Tibial artery (tissue), 4 donors: ENCODE data around the gene FBXO44.

Experiments used
- DNase-seq, 2 donors: peaks; one replicate each; pipeline ENCODE4 v3.0.0-alpha.2; 2019
- H3K27ac ChIP-seq, 2 donors: fragments of 200-600 bp; sonication (generic) in 1 of 2; 1 replicate in 1 of 2; 2 replicates in 1 of 2; pipeline ENCODE4 v1.5.1; 2018 to 2019; ENCODE audit warnings: mild to moderate bottlenecking in 1 of 2
- H3K27me3 ChIP-seq, 2 donors: fragments of 200-600 bp; sonication (generic) in 1 of 2; one replicate each; pipeline versions ENCODE4 v1.5.1 to v1.6.0; 2016 to 2019
- H3K36me3 ChIP-seq, 3 donors: fragments of 200-600 bp; sonication (generic) in 2 of 3; one replicate each; pipeline ENCODE4 v1.5.1; 2016 to 2019; ENCODE audit warnings: mild to moderate bottlenecking in 2 of 3
- H3K4me1 ChIP-seq, 4 donors: fragments of 200-600 bp; sonication (generic) in 2 of 4; 1 replicate in 3 of 4; 2 replicates in 1 of 4; pipeline ENCODE4 v1.5.1; 2016 to 2019
- H3K4me3 ChIP-seq, 2 donors: fragments of 200-600 bp; sonication (generic) in 1 of 2; 1 replicate in 1 of 2; 2 replicates in 1 of 2; pipeline ENCODE4 v1.5.1; 2018 to 2019; ENCODE audit warnings: mild to moderate bottlenecking in 2 of 2
- H3K9me3 ChIP-seq, 3 donors: fragments of 200-600 bp; sonication (generic) in 1 of 3; one replicate each; pipeline ENCODE4 v1.5.1; 2016 to 2019
- CTCF ChIP-seq, 2 experiments: fragments of 200-600 bp in 1 of 2; fragments of 450-650 bp in 1 of 2; IDR thresholded peaks; one replicate each; pipeline ENCODE4 v1.5.1; 2017 to 2019; ENCODE audit warnings: antibody characterized with exemption in 2 of 2, mild to moderate bottlenecking in 1 of 2, moderate library complexity in 1 of 2
- intact Hi-C: fragments of 100-400 bp; cut with DNase I; formaldehyde crosslinking; loops from one replicate; pipeline ENCODE4 v1.15.0; 2023; ENCODE audit warnings: low total_unique reads

The FBXO44 gene

DNA sequence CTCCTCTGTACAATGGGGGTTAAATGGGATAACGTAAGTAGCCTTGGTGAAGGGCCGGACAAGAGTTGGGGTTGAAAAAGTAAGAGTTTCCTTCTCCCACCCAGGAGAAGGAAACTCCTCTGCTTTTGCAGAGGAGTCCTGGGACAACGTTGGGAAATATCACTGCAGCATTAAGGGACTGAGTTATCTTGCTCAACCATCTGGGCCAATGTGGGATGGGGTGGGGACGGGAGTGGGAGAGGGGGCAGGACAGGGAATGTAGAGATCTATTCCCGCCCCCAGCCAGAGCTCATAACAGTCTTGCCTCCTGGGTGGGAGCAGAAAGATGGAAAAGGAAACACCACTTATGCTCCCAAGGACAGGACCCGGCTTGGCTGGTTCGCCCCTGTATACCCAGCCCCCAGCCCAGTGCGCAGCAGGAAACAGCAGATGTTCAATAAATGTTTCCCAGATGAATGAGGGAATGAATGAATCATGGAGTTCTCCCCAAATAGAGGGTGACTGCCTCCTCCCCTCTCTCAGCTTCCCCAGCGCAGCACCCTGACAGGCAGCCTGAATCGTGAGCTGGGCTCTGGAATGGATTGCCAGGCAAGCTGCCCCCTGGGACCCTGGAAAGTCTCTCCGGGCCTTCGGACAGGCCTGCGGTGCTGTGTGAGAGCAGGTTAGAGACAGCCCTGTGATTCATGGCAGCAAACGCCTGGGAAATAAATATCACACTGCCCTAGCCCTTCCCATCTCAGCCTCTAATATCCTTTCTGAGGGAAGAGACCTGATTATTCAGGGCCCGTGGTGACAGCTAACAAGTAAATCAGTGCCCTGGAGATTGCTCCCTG is 25.3 kb upstream of the FBXO44 start:
- Histone ChIP-seq H3K27me3 (peaks cover 0 to 72% of the 10 kb centered on the region in 2 donors), H3K4me1 (no peaks in the 10 kb centered on the region), H3K36me3 (no peaks in the 10 kb centered on the region), H3K27ac (no peak overlapping the region), H3K9me3 (no peaks in the 10 kb centered on the region), H3K4me3 (no peak overlapping the region)
- no peak for DNase-seq
- intact Hi-C loops = no loop called here
- no peak for TF ChIP-seq CTCF (IDR thresholded peaks at IDR 0.05)

- intact Hi-C loops = no loop called here
- Histone ChIP-seq H3K27me3 (peaks cover 0 to 70% of the 10 kb centered on the region in 2 donors), H3K9me3 (no peaks in the 10 kb centered on the region), H3K36me3 (no peaks in the 10 kb centered on the region), H3K4me1 (no peaks in the 10 kb centered on the region), H3K27ac (no peak overlapping the region), H3K4me3 (no peak overlapping the region)
- DNase-seq = no peak
- no peak for TF ChIP-seq CTCF (IDR thresholded peaks at IDR 0.05)
Observed at GRCh38 chr1:11634365-11635192, 20.1 kb upstream of the FBXO44 start.

DNA sequence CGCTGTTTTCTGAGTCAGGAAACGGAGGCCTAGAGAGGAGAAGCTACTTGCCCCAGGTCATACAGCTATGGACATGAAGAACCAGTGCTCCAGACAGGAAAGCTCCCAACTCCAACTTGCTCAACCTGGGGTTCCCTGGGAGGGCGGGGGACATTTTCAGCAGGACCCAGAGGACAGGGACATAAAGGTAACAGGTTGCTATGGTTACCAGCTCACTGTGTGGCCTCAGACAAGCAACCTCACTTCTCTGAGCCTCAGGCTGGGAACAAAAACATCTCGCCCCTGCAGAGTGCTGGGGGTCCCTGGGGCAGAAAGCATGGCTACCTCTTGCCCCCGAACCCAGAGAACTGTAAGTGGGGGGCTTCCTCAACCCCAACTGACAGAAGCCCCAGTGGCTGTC is 16.6 kb upstream of the FBXO44 start:
- H3K4me1 ChIP-seq = peaks cover 0 to 3% (median 0%) of the 10 kb centered on the region in 4 donors
- intact Hi-C loops = no loop called here
- H3K4me3 ChIP-seq = no peak overlapping the region
- TF ChIP-seq CTCF (IDR thresholded peaks at IDR 0.05) = no peak
- H3K9me3 ChIP-seq = no peaks in the 10 kb centered on the region
- DNase-seq = no peak
- peaks cover 0 to 74% of the 10 kb centered on the region in 2 donors for H3K27me3 ChIP-seq
- no peak overlapping the region for H3K27ac ChIP-seq
- no peaks in the 10 kb centered on the region for H3K36me3 ChIP-seq

- intact Hi-C loops = no loop called here
- Histone ChIP-seq H3K27me3 (peaks cover 0 to 67% of the 10 kb centered on the region in 2 donors), H3K4me1 (peaks cover 0 to 3% (median 0%) of the 10 kb centered on the region in 4 donors), H3K27ac (no peak overlapping the region), H3K36me3 (no peaks in the 10 kb centered on the region), H3K4me3 (no peak overlapping the region), H3K9me3 (no peaks in the 10 kb centered on the region)
- no peak for DNase-seq
- no peak for TF ChIP-seq CTCF (IDR thresholded peaks at IDR 0.05)
Observed at GRCh38 chr1:11639372-11639771, 15.3 kb upstream of the FBXO44 start.

DNA sequence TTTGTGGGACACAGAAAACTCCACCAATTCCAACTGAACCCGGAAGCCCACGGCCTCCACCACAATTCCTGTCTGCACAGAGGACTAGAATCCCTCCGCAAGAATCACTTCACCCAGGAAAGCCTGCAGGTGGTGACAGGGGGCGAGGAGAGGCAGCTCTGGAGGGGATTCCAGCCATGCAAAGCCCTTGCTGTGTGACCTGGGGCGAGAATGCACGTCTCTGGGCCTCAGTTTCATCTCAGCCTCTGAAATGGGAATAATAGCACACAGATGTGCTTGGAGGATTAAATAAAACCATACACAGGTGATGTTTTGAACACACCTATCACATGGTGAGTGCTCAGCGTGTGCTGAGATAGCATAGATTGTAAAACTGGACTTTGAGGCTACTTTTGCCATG is 14.6 kb upstream of the FBXO44 start:
- H3K9me3 ChIP-seq = no peaks in the 10 kb centered on the region
- TF ChIP-seq CTCF (IDR thresholded peaks at IDR 0.05) = no peak
- H3K4me1 ChIP-seq = peaks cover 0 to 3% (median 0%) of the 10 kb centered on the region in 4 donors
- H3K27me3 ChIP-seq = peaks cover 0 to 60% of the 10 kb centered on the region in 2 donors
- H3K27ac ChIP-seq = no peak overlapping the region
- H3K36me3 ChIP-seq = no peaks in the 10 kb centered on the region
- intact Hi-C loops = loop anchor here (5.0 kb wide), 1 partner anchor 398 kb away; no protein-coding TSS in a partner anchor
- DNase-seq = no peak
- H3K4me3 ChIP-seq = no peak overlapping the region
